ENCODE results near the gene DNM1. TPM values are rescaled to one million over a fixed set of nuclear protein-coding genes. Genes with fewer than 3 reads are reported as not detected.
"Not testable (repeated sequence)": the region's sequence is repeated elsewhere in the genome, so short reads cannot be mapped to it uniquely, and the experiment has no call there.

The DNM1 gene
- total RNA-seq, 6 donors from 2014 or later, result 1.4 to 17.8 (median 7.9) TPM

DNA sequence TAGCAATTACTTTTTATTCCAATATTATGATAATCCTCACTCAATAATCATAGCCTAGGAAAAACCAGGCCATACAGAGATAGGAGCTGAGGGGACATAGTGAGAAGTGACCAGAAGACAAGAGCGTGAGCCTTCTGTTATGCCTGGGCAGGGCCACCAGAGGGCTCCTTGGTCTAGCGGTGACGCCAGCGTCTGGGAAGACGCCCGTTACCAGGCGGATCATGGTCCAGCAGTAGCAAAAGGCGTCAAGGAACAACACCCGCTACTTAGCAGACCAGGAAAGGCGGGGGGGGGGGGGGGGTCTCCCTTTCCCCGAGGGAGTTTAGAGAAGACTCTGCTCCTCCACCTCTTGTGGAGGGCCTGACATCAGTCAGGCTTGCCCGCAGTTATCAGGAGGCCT is 21.7 kb upstream of the DNM1 start:
- ATAC-seq (ENCODE audit: low FRiP score in 2 of 2), result not testable (repeated sequence)

DNA sequence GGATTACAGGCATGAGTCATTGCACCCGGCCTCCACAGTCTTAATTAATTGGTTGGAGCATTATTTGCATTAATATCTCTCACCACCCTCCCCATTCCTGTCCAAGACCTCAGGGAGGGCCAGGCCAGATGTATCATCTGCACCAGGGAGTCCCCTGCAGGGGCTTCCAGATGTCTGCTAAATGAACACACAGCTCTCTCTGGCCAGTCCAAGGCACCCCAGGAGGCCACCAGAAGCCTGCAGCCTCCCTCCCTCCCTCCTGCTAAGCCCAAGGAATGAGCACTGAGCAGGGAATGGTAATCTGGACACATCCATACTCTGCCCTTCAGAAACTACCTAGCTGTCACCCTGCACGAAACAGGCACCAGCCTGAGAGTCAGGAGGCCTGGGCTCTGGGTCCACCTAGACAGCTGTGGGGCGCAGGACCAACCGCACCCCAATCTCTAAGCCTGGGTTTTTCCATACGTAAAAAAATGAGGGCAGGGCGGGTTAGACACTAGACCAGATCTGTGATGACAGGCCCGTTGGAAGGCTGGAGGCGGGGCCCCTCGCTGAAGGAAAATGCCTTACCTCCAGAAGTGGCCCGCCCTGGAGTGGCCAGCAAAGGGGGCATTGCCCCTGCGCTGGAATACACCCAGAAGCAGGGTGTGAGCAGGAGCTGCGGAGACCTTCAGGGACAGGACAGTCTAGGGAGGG is 20.1 kb upstream of the DNM1 start:
- WGBS, 2 donors, result 93 to 94% methylated on average over 7 to 11 of the region's 12 CpGs
- Histone ChIP-seq H3K27ac (no peak overlapping the region), H3K4me3 (no peak overlapping the region), H3K4me1 (no peaks in the 10 kb centered on the region), H3K36me3 (peaks cover 23 to 80% (median 60%) of the 10 kb centered on the region in 4 donors), H3K9me3 (no peaks in the 10 kb centered on the region), H3K27me3 (no peaks in the 10 kb centered on the region)
- no peak for TF ChIP-seq EP300 (IDR thresholded peaks at IDR 0.05)
- TF ChIP-seq, protein P1, sequence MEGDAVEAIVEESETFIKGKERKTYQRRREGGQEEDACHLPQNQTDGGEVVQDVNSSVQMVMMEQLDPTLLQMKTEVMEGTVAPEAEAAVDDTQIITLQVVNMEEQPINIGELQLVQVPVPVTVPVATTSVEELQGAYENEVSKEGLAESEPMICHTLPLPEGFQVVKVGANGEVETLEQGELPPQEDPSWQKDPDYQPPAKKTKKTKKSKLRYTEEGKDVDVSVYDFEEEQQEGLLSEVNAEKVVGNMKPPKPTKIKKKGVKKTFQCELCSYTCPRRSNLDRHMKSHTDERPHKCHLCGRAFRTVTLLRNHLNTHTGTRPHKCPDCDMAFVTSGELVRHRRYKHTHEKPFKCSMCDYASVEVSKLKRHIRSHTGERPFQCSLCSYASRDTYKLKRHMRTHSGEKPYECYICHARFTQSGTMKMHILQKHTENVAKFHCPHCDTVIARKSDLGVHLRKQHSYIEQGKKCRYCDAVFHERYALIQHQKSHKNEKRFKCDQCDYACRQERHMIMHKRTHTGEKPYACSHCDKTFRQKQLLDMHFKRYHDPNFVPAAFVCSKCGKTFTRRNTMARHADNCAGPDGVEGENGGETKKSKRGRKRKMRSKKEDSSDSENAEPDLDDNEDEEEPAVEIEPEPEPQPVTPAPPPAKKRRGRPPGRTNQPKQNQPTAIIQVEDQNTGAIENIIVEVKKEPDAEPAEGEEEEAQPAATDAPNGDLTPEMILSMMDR (IDR thresholded peaks at IDR 0.05), result no peak
- no peak for TF ChIP-seq POLR2AphosphoS5 (IDR thresholded peaks at IDR 0.05)
- TF ChIP-seq POLR2A (IDR thresholded peaks at IDR 0.05), result no peak
- no peak for DNase-seq
- ATAC-seq (ENCODE audit: low FRiP score in 2 of 2), result no peak

More for the DNA sequence above, 21.7 kb upstream of the DNM1 start:
- H3K9me3 ChIP-seq, DNase-seq, H3K4me1 ChIP-seq, H3K27me3 ChIP-seq, H3K27ac ChIP-seq, H3K4me3 ChIP-seq: not testable (repeated sequence)
- peaks cover 29 to 85% (median 70%) of the 10 kb centered on the region in 4 donors for H3K36me3 ChIP-seq
- 49 to 89% methylated on average over 10 to 12 of the region's 12 CpGs for WGBS, 2 donors
- TF ChIP-seq, protein P1 (IDR thresholded peaks at IDR 0.05), result peak in 3 of 6 experiments; percentile 19 to 50 (median 43)

DNA sequence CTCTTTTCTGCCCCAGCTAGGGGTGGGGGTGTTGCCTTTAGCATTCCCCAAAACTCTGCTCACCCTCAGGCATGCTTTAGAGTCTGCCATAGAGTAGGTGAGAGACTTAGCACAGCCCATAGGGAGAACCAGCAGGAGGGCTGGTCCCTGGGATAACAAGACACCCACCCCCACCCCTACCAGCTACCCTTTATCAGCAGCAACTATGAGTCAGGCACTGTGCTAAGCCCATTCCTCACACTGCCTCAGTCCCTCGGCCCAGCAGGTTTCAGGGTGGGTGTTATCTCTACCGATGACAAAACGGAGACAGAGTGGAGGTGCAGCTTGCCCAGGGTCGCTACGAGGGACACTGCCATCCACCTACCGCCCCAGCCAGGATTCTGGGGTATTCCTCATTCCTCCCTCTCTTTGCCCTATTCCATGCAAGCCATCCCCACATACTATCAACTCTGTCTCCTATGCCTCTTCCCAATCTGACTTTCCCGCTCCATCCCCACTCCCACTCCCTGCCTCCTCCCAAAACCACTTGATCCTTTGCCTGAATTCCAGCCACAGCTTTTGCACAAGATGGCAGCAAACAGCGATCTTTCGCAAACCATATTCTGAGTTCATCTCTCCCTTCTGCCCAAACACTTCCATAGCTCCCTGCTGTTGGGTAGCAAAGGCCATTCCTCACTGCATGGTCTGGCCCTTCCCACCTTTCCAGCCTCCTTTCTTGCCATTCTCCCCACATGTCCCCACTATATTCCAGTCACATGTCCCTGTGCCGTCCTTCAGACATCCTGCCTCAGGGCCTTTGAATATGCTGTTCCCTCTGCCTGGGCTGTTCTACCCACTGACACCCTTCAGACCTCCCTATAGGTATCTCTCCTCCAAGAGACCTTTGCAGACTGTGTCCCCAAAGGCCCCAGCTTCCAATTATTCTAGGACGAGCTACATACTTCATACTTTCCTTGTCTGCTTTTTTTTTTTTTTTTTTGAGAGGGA is 16.9 kb upstream of the DNM1 start:
- H3K36me3 ChIP-seq, result peaks cover 10 to 59% (median 32%) of the 10 kb centered on the region in 4 donors
- peaks cover 8 to 13% (median 12%) of the 10 kb centered on the region in 4 donors for H3K4me1 ChIP-seq
- WGBS, 2 donors, result 96% methylated on average over 10 to 11 of the region's 11 CpGs
- H3K27me3 ChIP-seq, result no peaks in the 10 kb centered on the region
- DNase-seq, result no peak
- ATAC-seq (ENCODE audit: low FRiP score in 2 of 2), result no peak
- TF ChIP-seq, protein P1 (IDR thresholded peaks at IDR 0.05), result no peak
- TF ChIP-seq POLR2A (IDR thresholded peaks at IDR 0.05) (no peak), POLR2AphosphoS5 (IDR thresholded peaks at IDR 0.05) (no peak), EP300 (IDR thresholded peaks at IDR 0.05) (no peak)
- H3K9me3 ChIP-seq, result no peaks in the 10 kb centered on the region
- no peak overlapping the region for H3K4me3 ChIP-seq
- H3K27ac ChIP-seq, result no peak overlapping the region

DNA sequence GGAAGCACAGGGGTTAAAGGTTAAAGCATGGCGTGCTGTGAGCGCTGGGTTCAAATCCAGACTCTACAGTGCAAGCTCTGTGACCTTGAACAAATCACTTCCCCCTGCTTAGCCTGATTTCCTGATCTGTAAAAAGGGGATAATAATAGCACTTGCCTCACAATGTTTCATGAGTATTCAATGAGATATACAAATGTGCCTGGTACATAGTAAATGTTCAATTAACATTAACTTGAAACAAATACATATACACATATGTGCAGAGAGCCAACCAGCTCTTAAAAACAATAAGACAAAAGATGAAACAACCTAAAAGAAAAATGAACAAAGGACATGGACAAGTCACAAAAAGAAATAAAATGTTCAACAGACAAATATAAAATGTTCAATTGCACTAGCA is 15.8 kb upstream of the DNM1 start:
- ATAC-seq (ENCODE audit: low FRiP score in 2 of 2) (no peak), DNase-seq (no peak)
- H3K27me3 ChIP-seq, result no peaks in the 10 kb centered on the region
- peaks cover 14 to 19% (median 16%) of the 10 kb centered on the region in 4 donors for H3K4me1 ChIP-seq
- H3K36me3 ChIP-seq, result peaks cover 10 to 59% (median 31%) of the 10 kb centered on the region in 4 donors
- no peak for TF ChIP-seq POLR2AphosphoS5 (IDR thresholded peaks at IDR 0.05)
- TF ChIP-seq EP300 (IDR thresholded peaks at IDR 0.05), result no peak
- no peak for TF ChIP-seq POLR2A (IDR thresholded peaks at IDR 0.05)
- TF ChIP-seq, protein P1 (IDR thresholded peaks at IDR 0.05), result no peak
- H3K27ac ChIP-seq, result no peak overlapping the region
- H3K9me3 ChIP-seq, result no peaks in the 10 kb centered on the region
- 94 to 100% methylated on average over 2 of the region's 2 CpGs for WGBS, 2 donors
- H3K4me3 ChIP-seq, result no peak overlapping the region
